ENCODE data around the gene ZMYND8. TPM values are rescaled to one million over a fixed set of nuclear protein-coding genes. Genes with fewer than 3 reads are reported as not detected.
"Not testable (repeated sequence)": the region's sequence is repeated elsewhere in the genome, so short reads cannot be mapped to it uniquely, and the experiment has no call there.

ZMYND8 gene
- polyA plus RNA-seq, 1 donor = 15.2 TPM

DNA sequence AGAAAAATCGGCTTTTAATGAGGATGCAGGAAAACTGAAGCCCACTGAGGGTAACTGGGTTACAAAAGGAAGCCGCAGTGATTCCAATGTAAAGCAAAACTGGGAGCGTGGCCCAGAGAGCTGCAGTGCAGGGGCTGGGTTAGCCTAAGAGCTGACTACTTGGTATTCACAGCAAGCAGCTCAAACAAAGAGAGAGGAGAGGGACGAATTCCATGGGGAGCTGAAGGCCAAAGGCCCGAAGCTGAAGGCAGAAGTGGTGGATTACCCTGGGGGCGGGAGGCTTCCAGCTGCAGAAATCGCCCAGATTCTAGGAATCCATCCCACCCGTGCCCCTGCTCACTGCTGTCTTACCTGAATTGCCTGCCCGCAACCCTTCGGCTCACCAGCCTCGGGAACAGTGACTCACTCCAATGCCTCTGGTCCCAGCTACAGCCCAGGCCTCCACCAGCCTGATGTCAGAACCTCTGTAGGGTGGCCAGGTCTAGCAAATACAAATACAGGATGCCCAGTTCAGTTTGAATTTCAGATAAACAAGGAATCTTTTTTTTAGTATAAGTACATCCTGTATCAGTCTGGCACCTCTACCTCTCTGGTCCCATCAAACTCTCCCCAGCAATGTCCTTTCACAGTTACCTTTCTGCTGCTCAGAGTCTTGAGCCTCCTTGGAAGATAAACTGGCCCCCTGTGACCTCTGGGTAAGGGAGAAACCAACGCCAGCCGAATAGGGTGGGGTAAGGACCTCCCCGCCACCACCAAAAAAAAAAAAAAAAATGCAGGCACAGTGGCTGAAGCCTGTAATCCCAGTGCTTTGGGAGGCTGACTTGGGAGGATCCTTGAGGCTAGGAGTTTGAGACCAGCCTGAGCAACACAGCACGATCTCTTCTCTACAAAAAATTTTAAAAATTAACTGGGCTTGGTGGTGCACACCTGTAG, 14.6 kb upstream of the ZMYND8 start:
- DNase-seq (ENCODE audit: low read depth) = no peak

DNA sequence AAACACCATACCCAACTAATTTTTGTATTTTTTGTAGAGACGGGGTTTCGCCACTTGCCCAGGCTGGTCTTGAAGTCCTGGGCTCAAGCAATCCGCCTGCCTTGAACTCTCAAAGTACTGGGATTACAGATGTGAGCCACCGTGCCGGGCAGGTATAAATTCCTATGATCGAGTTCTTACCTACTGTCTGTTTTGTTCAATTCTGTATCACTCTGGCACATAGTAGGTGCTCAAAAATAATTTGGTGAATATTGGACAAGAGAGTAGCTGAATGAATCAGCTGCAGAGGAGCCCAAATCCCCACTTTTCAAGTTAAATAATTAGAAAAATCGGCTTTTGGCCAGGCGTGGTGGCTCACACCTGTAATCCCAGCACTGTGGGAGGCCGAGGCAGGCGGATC, 13.7 kb upstream of the ZMYND8 start:
- DNase-seq (ENCODE audit: low read depth) = no peak

DNA sequence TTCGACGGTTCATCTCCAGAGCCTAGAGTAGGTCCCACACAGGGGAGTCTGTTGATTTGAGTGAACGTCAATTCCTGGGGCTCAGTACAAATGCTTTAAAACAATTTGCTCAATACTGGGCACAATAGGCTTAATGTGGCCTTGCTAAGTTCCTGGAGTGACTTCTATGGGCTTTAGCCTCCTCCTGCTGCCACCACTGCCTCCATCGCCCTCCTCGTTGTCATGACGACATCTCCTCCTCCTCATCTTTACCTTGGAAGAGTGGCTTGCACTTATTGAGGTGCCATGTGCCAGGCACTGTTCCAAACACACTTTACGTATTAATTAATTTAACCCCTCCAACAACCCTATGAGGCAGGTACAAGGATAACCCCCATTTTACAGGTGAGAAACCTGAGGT, 11.8 kb upstream of the ZMYND8 start:
- DNase-seq (ENCODE audit: low read depth) = no peak

DNA sequence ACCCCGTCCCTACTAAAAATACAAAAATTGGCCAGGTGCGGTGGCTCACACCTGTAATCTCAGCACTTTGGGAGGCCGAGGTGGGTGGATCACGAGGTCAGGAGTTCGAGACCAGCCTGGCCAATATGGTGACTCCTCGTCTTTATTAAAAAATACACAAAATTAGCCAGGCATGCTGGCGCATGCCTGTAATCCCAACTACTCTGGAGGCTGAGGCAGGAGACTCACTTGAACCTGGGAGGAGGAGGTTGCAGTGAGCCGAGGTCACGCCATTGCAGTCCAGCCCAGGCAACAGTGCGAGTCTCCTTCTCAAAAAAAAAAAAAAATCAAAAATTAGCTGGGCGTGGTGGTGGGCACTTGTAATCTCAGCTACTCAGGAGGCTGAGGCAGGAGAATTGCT, 9.8 kb upstream of the ZMYND8 start:
- not testable (repeated sequence) for DNase-seq (ENCODE audit: low read depth)

DNA sequence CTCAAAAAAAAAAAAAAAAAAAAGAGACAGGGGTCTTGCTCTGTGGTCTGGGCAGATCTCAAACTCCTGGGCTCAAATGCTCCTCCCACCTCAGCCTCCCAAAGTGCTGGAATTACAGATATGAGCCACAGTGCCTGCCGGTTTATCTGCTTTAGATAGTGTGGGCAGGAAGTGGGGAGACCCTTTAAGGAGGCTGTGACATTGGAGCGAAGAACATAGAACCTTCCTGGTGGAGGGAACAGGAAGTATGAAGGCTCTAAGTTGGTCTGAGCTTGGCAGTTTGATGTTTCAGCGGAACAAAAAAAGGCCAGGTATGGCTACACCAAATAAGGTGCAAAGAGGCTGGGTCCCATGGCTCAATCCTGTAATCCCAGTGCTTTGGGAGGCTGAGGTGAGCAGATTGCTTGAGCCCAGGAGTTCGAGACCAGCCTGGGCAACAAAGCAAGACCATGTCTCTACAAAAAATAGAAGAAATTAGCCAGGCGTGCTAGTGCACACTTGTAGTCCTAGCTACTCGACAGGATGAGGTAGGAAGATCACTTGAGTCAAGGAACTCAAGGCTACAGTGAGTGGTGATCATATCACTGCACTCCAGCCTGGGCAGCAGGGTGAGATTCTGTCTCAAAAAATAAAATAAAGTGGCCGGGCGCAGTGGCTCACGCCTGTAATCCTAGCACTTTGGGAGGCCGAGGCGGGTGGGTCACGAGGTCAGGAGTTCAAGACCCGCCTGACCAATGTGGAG, 8.7 kb upstream of the ZMYND8 start:
- DNase-seq (ENCODE audit: low read depth) = no peak

DNA sequence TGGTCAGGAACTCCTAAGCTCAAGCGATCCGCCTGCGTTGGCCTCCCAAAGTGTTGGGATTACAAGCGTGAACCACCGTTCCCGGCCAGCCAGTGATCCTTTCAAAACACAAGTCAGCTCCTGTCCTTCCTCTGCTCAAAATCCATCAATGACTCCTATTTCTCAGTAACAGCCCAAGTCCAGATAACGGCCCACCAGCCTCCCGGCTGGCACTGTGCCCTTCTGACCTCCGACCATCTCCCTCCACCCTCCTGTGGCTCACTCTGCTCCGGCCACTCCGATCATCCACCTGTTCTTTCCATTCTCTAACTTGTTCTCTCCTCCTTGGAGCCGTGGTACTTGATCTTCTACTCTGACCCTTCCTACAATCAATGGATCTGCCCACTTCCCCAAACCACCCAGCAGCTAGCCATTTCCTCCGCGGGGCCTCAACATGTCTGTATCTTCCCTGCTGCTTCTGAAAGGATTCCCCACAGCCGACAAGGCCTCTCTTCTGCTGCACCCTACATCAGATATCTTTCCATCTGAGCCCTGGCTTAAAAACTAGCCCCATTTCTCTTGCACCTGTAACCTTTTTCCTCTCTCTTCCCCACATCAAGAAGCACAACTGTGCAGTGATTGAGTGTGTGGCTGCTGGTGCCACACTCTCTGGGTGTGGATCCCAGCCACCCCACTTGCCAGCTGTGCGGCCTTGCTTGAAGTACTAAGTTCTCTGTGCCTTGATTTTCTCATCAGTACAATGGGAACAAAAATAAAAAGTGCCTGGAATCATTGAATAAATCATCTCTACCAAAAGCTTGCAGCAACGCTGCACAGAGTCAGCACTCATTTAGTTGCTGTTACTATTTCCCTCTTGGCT, 6.1 kb upstream of the ZMYND8 start:
- DNase-seq (ENCODE audit: low read depth) = no peak

DNA sequence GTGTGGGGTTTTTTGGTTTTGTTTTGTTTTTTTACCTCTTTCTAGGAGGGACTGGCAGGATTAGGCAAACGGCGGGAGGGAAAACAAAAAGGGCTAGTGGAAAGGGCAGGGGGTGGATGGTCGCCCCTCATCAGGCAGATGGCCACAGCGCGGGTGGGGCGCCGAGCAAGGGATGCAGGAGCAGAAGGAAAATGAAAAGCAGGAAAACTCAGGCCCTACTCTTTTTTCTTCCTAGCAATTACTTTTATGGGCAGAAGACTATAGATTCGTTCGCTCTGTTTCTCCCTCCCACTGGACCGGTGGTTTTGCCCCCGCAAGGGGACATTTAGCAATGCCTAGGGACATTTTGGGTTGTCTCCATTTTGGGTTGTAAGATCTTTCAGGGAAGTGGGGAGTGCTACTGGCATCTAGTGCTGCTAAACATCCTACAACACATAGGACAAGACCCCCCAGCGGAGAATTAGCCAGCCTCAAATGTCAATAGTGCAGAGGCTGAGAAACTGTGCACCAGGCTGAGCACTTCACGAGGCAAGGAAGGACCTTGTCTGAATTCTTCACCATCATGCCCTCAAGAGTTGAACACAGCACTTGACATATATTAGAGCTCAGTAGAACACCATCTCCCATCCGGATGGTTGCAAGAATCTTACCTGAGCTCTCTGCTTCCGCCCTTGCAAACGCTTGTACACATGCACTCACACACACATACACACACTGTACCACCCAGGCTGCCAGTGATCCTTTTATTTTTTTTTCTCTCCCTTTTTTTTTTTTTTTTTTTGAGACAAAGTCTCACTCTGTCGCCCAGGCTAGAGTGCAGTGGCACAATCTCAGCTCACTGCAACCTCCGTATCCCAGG, 4.8 kb upstream of the ZMYND8 start:
- no peak for DNase-seq (ENCODE audit: low read depth)

DNA sequence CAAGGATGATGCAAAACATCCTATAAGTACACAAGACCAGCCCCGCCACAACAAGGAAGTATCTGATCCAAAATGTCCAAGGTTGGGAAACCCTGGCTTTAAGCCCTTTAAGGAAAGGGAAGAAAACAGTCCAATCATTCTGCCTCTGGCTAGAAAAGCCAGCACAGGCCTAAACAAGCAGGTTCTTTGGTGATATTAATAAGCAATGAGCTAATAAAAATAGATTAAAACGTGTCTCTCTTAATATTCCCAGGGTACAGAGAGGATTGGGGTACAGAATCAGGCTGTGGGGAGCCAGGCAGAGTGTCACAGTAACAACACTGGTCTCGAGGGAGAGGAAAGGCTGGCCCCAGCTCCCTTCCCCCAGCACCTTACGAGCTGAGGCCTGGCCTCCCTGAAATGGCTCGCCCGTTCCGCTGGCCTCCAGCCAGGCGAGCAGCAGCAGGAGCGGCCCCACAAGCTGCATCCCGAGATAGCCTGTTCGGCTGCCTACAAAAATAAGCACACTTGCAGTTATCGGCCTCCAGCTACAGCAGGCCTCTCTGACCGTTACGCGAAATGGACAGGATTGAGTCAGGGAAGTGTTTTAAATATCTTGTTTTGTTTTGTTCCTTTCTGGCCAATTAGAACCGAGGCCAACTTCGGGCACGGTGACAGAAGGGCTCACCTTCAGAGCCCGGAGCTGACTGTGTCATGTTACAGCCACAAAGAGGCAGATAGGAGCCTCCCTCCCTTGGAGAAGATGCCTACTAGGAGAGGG, 4.0 kb upstream of the ZMYND8 start:
- no peak for DNase-seq (ENCODE audit: low read depth)

DNA sequence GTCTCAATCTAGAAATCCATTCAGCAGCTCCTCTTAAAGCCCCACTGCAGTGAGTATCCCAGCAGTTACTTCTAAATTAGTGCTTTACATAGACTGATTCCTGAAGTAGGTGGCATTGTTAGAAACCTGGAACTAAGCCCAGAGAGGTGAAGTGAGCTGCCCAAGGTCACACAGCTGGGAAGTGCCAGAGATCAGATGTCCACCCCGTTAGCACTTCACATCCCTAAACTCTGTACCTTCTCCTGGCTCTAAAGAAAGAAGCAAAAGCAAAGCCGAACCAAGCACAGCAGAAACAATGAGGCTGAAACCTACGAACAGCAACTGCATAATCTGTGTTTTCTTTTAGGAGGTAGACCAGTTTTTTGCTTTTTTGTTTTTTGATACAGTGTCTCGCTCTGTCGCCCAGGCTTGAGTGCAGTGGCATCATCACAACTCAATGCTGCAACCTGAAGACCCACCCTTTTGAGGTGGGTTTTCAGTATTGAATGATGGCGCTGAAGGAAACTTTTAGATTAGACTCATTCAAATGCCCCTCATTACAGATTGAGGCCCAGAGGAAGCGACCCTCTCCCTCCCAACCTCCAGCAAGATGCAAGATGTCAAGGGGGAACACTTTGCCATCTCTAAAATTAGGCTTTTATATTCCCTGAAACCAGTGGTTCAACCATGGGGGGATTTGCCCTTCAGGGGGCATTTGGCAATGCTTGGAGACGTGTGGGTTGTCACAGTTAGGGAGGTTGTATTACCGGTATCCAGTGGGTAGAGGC, 3.2 kb upstream of the ZMYND8 start:
- no peak for DNase-seq (ENCODE audit: low read depth)

DNA sequence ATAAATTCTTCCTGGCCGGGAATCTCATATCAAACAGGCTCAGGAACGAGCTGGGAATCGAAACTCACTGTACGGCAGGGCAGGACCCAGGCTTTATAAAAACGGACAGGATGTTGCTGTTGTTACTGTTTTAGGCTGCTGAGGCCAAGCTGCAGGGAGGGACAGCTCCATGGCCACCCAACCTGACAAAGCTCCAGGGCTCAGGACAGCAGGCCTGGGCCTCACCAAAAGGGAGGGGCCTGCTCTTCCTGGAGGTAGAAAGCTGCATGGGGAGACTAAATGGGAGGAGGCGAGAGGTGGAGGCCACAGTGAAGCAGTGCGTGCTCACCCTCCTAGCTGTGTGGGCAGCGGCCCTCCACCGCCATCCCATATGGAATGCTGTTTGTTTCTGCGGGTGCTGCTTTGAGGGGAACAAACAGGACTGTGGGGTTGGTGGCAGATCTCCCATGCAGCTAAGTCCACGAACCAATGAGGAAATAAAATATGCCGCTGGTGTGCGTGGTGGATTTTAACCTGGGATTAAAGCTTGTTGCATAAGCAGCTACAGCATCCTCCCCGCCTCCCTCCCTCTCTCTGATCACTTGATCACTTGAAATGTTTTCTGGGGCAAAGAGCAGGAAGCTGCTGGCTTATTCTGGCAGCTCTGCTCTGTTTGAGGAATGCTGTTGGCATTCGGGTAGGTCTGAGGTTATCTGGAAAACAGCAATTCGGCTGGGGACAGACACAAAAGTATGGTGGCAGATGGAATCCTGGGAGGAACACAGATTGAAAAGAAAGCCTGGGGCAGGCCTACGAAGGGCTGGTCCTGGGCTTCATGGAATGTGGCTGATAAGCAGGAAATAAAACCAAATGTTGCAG, 2.4 kb upstream of the ZMYND8 start:
- no peak for DNase-seq (ENCODE audit: low read depth)

DNA sequence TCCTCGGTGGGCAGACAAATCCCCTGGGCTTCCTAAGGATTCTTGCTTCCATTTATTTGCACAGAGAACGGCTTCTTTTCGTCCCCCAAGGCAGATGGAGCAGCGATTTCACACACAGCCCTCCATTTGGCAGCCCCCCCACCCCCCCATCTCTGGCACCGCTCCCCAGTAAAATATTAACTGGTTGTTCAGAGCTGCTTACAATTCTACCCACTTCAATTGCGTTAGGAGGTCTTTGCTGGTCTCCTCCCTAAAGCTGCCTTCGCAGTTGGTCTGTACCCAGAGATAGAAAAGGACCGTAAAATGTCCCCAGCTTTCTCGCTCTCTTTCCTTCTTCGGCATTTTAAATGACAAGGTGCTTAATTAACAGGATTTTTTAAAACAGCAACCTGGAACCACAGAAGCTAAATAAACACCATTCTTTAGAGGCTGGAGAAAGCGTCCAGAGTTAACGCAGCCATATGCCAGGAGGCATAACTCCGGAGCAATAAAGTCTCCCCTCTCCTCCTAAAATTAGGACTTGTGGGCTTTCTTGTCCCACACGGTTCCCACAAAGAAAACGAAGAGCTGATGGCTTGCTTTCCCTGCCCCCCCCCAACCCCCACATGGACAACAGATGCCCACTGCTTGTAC, 1.7 kb upstream of the ZMYND8 start:
- no peak for DNase-seq (ENCODE audit: low read depth)

DNA sequence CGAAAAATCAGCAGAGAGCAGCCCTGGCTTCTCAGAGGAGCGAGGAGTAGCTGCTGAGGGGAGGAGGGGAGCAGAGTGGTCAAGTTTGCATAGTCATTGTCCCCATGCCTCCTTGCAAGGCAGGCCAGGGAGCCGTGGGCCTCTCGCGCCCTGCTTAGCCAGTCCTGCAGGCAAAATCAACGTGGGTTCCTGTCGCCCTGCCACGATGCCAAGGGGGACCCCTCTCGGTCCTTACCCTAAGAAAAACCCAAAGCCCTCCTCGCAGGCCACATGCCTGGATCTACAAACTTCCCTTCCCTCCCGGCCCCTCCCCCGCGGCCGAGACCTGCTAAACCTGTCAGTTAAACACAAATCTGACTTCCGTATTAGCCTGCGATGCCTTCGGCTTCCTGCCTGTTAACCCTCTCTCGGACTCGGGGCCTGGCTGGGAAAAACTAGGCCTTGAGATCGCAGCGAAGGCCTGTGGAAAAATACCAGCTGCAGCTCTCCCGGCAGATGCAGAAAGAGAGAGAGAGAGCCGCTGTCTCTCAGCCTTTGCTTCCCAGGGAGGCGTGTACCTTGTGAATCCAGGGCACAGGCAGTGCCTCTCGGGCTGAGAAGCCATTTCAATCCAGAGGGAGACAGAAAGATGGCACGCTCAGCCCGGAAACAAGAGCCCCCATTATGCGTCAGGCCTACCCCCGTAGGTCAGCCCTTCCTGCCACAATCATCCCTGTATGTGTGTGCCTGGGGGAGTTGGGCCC, 968 bp upstream of the ZMYND8 start:
- no peak for DNase-seq (ENCODE audit: low read depth)

DNA sequence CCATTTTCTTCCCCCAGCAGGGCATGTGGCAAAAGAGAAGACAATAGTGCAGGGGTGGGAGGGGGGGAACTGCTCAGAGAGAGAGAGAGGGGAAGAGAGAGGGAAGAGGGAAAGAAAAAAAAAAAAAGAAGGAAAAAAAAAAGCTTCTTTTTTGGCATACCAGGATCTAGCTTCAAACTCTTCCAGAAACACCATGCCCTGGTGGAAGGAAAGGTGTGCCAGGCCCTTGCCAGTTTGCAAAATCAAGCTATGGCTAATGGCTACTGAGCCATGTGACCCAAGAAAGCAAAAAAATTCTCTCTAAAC, 326 bp downstream of the ZMYND8 start:
- DNase-seq (ENCODE audit: low read depth) = no peak

DNA sequence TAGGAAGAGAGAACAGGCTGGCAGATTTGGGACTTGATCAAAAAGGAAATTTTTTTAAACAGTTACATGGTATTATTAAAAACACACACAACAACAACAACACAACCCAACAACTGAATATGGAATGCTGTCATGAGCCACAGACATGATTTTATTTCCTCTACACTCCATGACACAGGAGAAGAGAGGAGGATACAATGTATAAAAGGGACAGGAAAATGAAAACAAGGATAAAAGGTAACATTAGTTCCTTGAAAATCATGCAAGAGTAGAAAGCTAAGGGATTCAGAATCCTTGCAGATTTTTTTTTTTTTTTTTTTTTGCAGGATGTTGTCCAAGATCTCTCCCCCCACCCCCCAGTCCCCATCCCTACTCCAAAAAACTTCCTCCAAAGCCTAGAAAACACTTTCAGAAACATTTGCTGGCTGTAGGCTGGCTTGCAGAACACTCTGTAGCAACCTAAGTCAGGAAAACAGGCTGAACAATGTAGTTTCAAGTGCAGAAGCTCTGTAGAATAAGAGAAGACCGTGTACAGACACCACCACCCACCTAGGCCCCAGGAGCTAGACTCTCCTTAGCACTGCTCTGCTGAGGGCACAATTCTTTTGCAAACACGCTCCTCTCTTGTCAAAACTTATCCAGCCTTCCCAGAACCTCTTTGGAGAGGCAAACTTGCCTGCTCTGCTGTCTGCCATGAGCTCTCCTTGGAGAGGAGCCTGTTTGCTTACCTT, 845 bp downstream of the ZMYND8 start:
- DNase-seq (ENCODE audit: low read depth) = no peak

DNA sequence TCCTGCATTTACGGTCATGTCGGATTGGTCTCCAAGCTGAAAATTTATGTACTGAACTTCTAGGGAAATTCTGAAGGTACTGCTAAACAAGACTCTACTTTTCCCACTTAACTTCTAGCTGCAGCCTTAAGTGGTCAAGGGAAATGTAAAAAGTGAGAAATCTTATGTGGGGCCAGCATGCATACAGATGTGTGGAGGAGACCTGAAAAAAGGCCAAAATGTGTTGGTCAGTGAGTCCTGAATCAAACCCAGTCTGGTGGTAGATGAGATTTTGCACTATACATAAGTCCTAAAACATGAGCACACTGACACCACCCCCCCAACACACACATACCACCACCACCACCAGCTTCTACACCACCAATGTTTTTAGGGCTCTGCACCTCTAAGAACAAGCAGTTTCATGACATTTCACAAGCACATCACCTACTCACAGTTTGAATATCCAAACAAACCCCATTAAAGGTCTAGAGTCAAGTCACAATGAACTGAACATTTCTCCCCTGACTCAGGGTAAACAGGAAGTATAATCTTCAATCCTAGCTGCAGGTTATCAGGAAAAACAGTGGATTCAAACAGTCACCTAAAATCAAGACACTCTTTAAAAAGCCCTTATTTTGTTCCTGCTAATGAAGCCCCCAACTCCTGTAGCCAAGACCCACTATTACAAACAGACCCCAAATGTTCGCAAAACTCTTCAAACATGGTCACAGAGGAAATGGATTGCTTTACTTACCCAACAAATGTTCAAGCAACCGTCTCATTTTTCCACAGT, 1.6 kb downstream of the ZMYND8 start:
- no peak for DNase-seq (ENCODE audit: low read depth)

DNA sequence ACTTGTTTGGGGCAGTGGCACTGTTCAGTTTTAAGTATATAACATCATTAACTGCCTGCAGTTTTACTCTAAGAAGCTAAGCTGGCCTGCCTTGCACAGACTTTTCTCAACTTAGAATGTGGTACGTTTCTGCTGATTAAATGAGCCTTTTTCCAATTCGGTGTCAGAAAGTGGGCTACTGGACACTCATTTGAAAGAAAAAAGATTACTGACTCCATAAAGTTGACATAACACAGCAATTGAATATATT, 2.1 kb downstream of the ZMYND8 start:
- no peak for DNase-seq (ENCODE audit: low read depth)

Data from forelimb muscle (tissue), 1 donor.